D721Med (cell line): Measurements from ENCODE around the gene EIF2B1.
"Not testable (repeated sequence)": the region's sequence is repeated elsewhere in the genome, so short reads cannot be mapped to it uniquely, and the experiment has no call there.

Source experiments
- DNase-seq: peaks from one replicate; pipeline ENCODE4 v3.0.0; 2011; ENCODE audit warnings: low spot score; ENCODE audit not compliant: insufficient read length
- FAIRE-seq: peaks from 2 replicates; lab custom pipeline; 2011; peaks lifted over from hg19 to GRCh38; lab: Jason Lieb, UNC
- TF ChIP-seq, protein P1 (sequence below): IDR thresholded peaks from 2 replicates; pipeline ENCODE4 v1.5.1; 2012; ENCODE audit warnings: mild to moderate bottlenecking, control low read depth; ENCODE audit not compliant: insufficient read depth; ENCODE audit errors: missing control alignments

The EIF2B1 gene

DNA sequence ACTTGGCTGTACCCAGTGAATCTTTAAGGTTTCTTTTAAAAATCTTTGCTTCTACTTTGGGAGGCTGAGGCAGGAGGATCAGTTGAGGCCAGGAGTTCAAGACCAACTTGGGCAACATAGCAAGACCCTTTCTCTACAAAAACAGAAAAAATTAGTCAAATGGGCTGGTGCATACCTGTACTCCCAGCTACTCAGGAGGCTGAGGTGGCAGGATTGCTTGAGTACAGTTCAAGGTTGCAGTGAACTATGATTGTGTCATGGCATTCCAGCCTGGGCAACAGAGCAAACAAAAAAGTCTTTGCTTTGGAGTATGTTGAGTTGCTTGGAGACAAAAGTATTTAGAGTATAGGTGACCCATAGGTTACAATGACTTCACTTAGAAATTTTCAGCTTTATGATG is 37.8 kb downstream of the EIF2B1 start:
- TF ChIP-seq, protein P1, sequence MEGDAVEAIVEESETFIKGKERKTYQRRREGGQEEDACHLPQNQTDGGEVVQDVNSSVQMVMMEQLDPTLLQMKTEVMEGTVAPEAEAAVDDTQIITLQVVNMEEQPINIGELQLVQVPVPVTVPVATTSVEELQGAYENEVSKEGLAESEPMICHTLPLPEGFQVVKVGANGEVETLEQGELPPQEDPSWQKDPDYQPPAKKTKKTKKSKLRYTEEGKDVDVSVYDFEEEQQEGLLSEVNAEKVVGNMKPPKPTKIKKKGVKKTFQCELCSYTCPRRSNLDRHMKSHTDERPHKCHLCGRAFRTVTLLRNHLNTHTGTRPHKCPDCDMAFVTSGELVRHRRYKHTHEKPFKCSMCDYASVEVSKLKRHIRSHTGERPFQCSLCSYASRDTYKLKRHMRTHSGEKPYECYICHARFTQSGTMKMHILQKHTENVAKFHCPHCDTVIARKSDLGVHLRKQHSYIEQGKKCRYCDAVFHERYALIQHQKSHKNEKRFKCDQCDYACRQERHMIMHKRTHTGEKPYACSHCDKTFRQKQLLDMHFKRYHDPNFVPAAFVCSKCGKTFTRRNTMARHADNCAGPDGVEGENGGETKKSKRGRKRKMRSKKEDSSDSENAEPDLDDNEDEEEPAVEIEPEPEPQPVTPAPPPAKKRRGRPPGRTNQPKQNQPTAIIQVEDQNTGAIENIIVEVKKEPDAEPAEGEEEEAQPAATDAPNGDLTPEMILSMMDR = no peak
- DNase-seq (no peak), FAIRE-seq (no peak)

DNA sequence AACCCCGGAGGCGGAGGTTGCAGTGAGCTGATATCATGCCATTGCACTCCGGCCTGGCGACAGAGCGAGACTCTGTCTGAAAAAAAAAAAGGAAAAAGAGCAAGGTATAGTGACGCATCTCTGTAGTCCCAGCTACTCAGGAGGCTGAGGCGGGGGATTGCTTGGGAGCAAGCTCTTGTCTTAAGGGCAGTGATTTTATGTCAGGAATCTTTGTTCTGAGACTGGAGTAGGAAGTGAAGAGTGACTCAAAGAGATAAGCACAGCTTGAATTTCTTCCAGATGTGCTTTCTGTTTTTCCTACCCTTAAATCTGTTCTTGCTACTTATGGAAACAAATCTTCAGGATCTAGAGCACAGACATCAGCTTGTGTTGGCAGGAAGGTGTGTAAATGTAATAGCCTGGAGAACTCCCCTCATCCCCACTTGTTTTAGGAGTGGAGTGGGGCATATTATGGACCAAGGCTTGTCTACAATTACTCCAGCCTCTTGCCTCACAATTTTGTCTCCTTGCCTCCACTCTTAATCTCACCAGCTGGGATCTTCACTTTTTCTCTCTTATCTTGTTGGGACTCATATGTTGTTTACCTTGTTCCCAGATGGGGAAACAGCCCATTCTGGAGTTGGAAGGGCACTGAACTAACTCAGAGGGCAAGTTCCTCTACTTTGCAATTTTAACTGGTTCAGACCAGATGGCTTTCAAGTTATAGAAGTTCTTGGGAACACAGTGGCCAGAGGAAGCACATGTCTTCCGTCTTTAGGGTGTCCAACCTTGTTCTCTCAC is 41.6 kb downstream of the EIF2B1 start:
- TF ChIP-seq, protein P1 = no peak
- no peak for FAIRE-seq
- DNase-seq = no peak

DNA sequence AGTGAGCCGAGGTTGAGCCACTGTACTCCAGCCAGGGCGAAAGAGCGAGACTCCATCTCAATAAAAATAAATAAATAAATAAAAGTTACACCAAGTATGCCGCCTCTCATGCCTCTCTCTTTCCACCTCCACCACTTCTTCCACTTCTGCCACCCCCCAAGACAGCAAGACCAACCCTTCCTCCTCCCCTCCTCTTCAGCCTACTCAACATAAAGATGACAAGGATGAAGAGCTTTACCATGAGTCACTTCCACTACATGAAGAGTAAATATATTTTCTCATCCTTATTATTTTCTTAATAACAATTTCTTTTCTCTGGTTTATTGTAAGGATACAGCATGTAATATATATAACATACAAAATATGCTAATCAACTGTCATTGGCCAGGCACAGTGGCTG is 52.7 kb downstream of the EIF2B1 start:
- FAIRE-seq = no peak
- DNase-seq = no peak
- TF ChIP-seq, protein P1 = no peak

DNA sequence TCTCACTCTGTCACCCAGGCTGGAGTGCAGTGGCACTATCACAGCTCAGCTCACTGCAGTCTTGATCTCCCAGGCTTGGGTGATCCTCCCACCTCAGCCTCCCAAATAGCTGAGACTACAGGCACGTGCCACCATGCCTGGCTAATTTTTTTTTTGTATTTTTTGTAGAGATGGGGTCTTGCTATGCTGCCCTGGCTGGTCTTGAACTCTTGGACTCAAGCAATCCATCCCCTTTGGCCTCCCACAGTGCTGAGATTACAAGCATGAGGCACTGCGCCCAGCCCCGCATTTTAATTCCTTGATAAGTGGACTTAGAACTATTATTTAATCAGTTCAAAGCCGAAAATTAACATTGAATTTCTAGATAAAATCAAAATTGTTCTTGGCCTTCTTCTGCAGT is 54.7 kb downstream of the EIF2B1 start:
- not testable (repeated sequence) for FAIRE-seq, DNase-seq

DNA sequence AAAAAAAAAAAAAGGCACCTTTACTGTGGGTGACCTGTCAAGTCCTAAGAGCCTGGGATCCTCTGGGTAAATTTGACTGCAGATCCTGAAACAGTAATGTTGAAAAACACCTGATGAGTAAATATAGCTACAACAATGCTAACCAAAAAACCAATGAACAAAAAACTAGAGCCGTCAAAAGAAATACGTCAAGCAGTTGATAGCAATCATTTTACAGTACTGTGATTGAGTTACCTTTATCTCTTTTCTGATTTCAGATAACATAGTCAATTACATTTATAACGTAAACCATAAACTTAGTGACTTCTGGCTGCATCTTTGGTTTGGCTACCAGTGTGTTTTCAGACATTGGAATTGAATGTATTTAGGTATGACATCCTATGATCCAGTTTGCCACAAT is 55.2 kb downstream of the EIF2B1 start:
- FAIRE-seq (no peak), DNase-seq (no peak)
- TF ChIP-seq, protein P1 = no peak

DNA sequence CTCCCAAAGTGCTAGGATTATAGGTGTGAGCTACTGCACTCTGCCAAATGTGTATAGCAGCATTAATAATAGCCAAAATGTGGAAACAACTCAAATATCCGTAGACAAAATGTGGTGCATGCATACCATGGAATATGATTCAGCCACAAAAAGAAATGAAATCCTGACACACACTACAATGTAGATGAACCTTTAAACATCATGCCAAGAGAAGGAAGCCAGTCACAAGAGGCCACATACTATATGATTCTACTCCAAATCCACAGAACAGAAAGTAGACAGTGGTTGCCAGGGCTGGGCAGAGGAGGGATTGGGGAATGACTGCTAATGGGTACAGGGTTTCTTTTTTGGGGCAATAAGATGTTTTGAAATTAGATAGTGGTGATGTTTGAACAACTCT is 56.9 kb downstream of the EIF2B1 start:
- DNase-seq = no peak

DNA sequence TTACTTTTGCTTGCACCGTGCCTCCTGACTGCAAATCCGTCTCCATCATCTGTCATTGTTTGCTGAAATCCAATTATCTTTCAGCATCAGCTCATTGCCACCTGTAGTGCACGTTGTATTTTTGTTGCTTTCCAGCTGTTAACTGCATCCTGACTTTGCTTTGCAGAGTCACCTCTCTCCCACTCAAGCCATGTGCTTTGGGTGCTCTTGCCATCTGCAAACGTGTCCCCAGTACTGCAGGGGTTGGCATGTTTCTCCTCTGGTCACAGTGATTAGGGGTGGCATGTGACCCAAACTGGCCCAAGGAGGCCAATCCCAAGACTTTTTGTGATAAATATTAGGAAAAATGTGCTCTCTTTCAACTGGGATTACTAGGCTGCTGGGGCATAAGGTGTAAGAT is 59.6 kb downstream of the EIF2B1 start:
- DNase-seq = no peak
- TF ChIP-seq, protein P1 = no peak
- FAIRE-seq = no peak

More for the DNA sequence above, 56.9 kb downstream of the EIF2B1 start:
- FAIRE-seq = no peak
- TF ChIP-seq, protein P1 = no peak
